HepG2 (cell line): ENCODE measurements around the gene MTRF1. TPM values are rescaled to one million over a fixed set of nuclear protein-coding genes. Genes with fewer than 3 reads are reported as not detected.

ENCODE experiments used
- AKAP8 ChIP-seq: sonication (generic); formaldehyde crosslinking; IDR thresholded peaks from 2 replicates; pipeline ENCODE4 v1.5.1; 2020; ENCODE audit warnings: mild to moderate bottlenecking, missing genetic modification reagents
- CBX5 ChIP-seq: sonication (generic); formaldehyde crosslinking; IDR thresholded peaks from 2 replicates; pipeline ENCODE4 v1.4.0; 2020; ENCODE audit warnings: missing genetic modification reagents, borderline replicate concordance
- DNMT1 ChIP-seq: sonication (generic); formaldehyde crosslinking; IDR thresholded peaks from 2 replicates; pipeline ENCODE4 v1.5.1; 2020; ENCODE audit warnings: mild to moderate bottlenecking, missing genetic modification reagents
- GPN1 ChIP-seq: sonication (generic); formaldehyde crosslinking; IDR thresholded peaks from 2 replicates; pipeline ENCODE4 v1.5.1; 2020; ENCODE audit warnings: missing genetic modification reagents, borderline replicate concordance
- HOMEZ ChIP-seq: IDR thresholded peaks from 2 replicates; pipeline ENCODE4 v1.6.1; 2016; ENCODE audit warnings: low read depth
- KAT8 ChIP-seq: IDR thresholded peaks from 2 replicates; pipeline ENCODE4 v1.6.1; 2016; ENCODE audit warnings: missing genetic modification reagents, missing compliant biosample characterization
- MAFF ChIP-seq: IDR thresholded peaks from 2 replicates; pipeline ENCODE4 v1.6.1; 2011; ENCODE audit warnings: low read depth, low read length, improper control_type of control experiment
- MIER2 ChIP-seq: IDR thresholded peaks from 2 replicates; pipeline ENCODE4 v1.6.1; 2016; ENCODE audit warnings: missing biosample characterization, missing genetic modification reagents
- MNT ChIP-seq: fragments of 450-650 bp; IDR thresholded peaks from 2 replicates; pipeline ENCODE4 v1.6.1; 2016
- NFAT5 ChIP-seq: sonication (generic); formaldehyde crosslinking; IDR thresholded peaks from 2 replicates; pipeline ENCODE4 v1.4.0; 2020; ENCODE audit warnings: missing genetic modification reagents
- NFKB2 ChIP-seq: sonication (generic); formaldehyde crosslinking; IDR thresholded peaks from 2 replicates; pipeline ENCODE4 v1.4.0; 2020; ENCODE audit warnings: missing genetic modification reagents, borderline replicate concordance
- POGZ ChIP-seq: sonication (generic); formaldehyde crosslinking; IDR thresholded peaks from 2 replicates; pipeline ENCODE4 v1.4.0; 2020; ENCODE audit warnings: mild to moderate bottlenecking, missing genetic modification reagents
- RBM39 ChIP-seq: fragments of 200-400 bp; formaldehyde crosslinking; IDR thresholded peaks from one replicate; pipeline ENCODE4 v1.6.1; 2018; ENCODE audit warnings: antibody characterized with exemption, mild to moderate bottlenecking, low read depth, low read length; ENCODE audit not compliant: poor library complexity, severe bottlenecking
- SP140L ChIP-seq: sonication (generic); formaldehyde crosslinking; IDR thresholded peaks from 2 replicates; pipeline ENCODE4 v1.4.0; 2020; ENCODE audit warnings: missing genetic modification reagents, borderline replicate concordance
- SPEN ChIP-seq: sonication (generic); formaldehyde crosslinking; IDR thresholded peaks from 2 replicates; pipeline ENCODE4 v1.5.1; 2020; ENCODE audit warnings: low read depth, mild to moderate bottlenecking, missing genetic modification reagents
- TAF15 ChIP-seq: fragments of 200-400 bp; formaldehyde crosslinking; IDR thresholded peaks from one replicate; pipeline ENCODE4 v1.6.1; 2018; ENCODE audit warnings: mild to moderate bottlenecking, low read depth, low read length; ENCODE audit not compliant: poor library complexity, severe bottlenecking
- ZFP37 ChIP-seq: sonication (generic); formaldehyde crosslinking; IDR thresholded peaks from 2 replicates; pipeline ENCODE4 v1.4.0; 2020; ENCODE audit warnings: missing genetic modification reagents, borderline replicate concordance
- ZMAT3 ChIP-seq: sonication (generic); formaldehyde crosslinking; conservative IDR thresholded peaks from 2 replicates; pipeline ENCODE4 v1.7.0; 2021; ENCODE audit warnings: missing genetic modification reagents
- ZNF138 ChIP-seq: sonication (generic); formaldehyde crosslinking; IDR thresholded peaks from 2 replicates; pipeline ENCODE4 v1.5.0; 2020; ENCODE audit warnings: mild to moderate bottlenecking, low read depth, missing genetic modification reagents
- ZNF274 ChIP-seq: sonication (generic); formaldehyde crosslinking; IDR thresholded peaks from 2 replicates; pipeline ENCODE4 v1.5.1; 2020; ENCODE audit warnings: mild to moderate bottlenecking, missing genetic modification reagents
- ZNF3 ChIP-seq: IDR thresholded peaks from 2 replicates; pipeline ENCODE4 v1.7.0; 2017; ENCODE audit warnings: inconsistent platforms
- ZNF337 ChIP-seq: sonication (generic); formaldehyde crosslinking; IDR thresholded peaks from 2 replicates; pipeline ENCODE4 v1.5.1; 2020; ENCODE audit warnings: missing genetic modification reagents, low read depth, mild to moderate bottlenecking, borderline replicate concordance
- ZNF431 ChIP-seq: sonication (generic); formaldehyde crosslinking; IDR thresholded peaks from 2 replicates; pipeline ENCODE4 v1.9.0; 2022; ENCODE audit warnings: missing genetic modification reagents, low read depth, mild to moderate bottlenecking, borderline replicate concordance
- ZSCAN31 ChIP-seq: sonication (generic); formaldehyde crosslinking; IDR thresholded peaks from 2 replicates; pipeline ENCODE4 v1.5.0; 2020; ENCODE audit warnings: low read depth, mild to moderate bottlenecking, missing genetic modification reagents
- polyA plus RNA-seq, 8 experiments: library from polyadenylated mRNA; depleted of rRNA in 3 of 8; stranded (reverse) in 7 of 8; unstranded in 1 of 8; fragments of >200 nt; fragmentation: Illumina TruSeq in 4 of 8; extraction: Trizol in 4 of 8; gene quantifications; 2 replicates each; pipeline versions ENCODE4 v1.2.1 to v1.2.3, GENCODE V29; 2011 to 2016; ENCODE audit warnings: low read depth in 4 of 8, missing spikeins in 1 of 8, mixed read lengths in 1 of 8; ENCODE audit not compliant: insufficient read depth in 1 of 8
- total RNA-seq, 5 experiments: library from RNA; depleted of rRNA; stranded (reverse); fragments of >200 nt; fragmentation: Illumina TruSeq; extraction: Trizol; gene quantifications; 2 replicates each; pipeline ENCODE4 v1.2.3, GENCODE V29; 2016; ENCODE audit warnings: low read depth in 1 of 5

The MTRF1 gene
- total and polyA plus RNA-seq, 2 of the 13 experiments (the other 11 are each of a cell fraction or from before 2014, with no cell fraction given): 21.6 to 27.2 TPM

GRCh38 chr13:41310963-41311405 is 47.6 kb upstream of the MTRF1 start, which contains the start of gene NAA16 (continued):
- TF ChIP-seq HOMEZ (CRISPR knock-in tag): no peak; the same call in 1 of the 2 replicates
- no peak; the same call in 1 of the 2 replicates for TF ChIP-seq SPEN (CRISPR knock-in tag)
- peak; percentile 56; the same call in 1 of the 2 replicates for TF ChIP-seq ZNF138 (CRISPR knock-in tag)
- 0 out of 2 replicates have a peak, but pooled peaks have one; percentile 37 for TF ChIP-seq AKAP8 (CRISPR knock-in tag)
- TF ChIP-seq NFKB2 (CRISPR knock-in tag): no peak
- peak; percentile 37; the same call in 1 of the 2 replicates for TF ChIP-seq NFAT5 (CRISPR knock-in tag)
- no peak for TF ChIP-seq ZFP37 (CRISPR knock-in tag)
- TF ChIP-seq RBM39: peak; percentile 31
- no peak for TF ChIP-seq MNT
- no peak for TF ChIP-seq GPN1 (CRISPR knock-in tag)
- no peak for TF ChIP-seq ZNF274
- no peak; the same call in 1 of the 2 replicates for TF ChIP-seq MIER2
- TF ChIP-seq ZSCAN31 (CRISPR knock-in tag): no peak; the same call in 1 of the 2 replicates
- TF ChIP-seq ZMAT3 (CRISPR knock-in tag): no peak; the same call in 1 of the 2 replicates
- TF ChIP-seq DNMT1: no peak
- no peak for TF ChIP-seq MAFF
- no peak for TF ChIP-seq ZNF431 (CRISPR knock-in tag)
- TF ChIP-seq POGZ (CRISPR knock-in tag): peak; percentile 93
- peak; percentile 77 for TF ChIP-seq KAT8 (CRISPR knock-in tag)
- TF ChIP-seq TAF15: peak; percentile 22
- no peak for TF ChIP-seq ZNF337 (CRISPR knock-in tag)
- TF ChIP-seq CBX5 (CRISPR knock-in tag): no peak
- TF ChIP-seq ZNF3: no peak
- TF ChIP-seq SP140L (CRISPR knock-in tag): no peak
